HG03196 (cell line): ENCODE results near the gene A2ML1.
"Not testable (repeated sequence)": the region's sequence is repeated elsewhere in the genome, so short reads cannot be mapped to it uniquely, and the experiment has no call there.

Source experiments
- ATAC-seq: cut with Tn5 transposase; IDR thresholded peaks from one replicate; pipeline ENCODE4 v1.9.1; 2021; ENCODE audit not compliant: unreplicated experiment

Gene A2ML1

GRCh38 chr12:8822298-8822697, at the start of gene A2ML1:
A2ML1 (plus strand) TSS chr12:8822621; CDS start chr12:8822652, 31 bp downstream.
- ATAC-seq = no peak

DNA sequence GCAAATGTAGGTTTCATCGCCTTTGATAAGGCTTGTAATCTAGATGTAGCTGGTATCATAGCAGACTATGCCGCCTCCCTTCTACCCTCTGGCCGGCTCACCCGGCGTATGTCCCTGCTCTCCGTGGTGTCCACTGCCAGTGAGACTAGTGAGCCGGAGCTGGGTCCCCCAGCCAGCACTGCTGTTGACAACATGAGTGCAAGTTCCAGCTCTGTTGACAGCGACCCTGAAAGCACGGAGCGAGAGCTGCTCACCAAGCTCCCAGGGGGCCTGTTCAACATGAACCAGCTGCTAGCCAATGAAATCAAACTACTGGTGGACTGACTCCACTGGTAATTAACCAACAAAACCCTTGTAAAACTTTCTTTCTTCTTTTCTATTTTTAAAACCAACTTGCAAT, 49.0 kb upstream of the A2ML1 start:
- ATAC-seq = no peak

GRCh38 chr12:8779281-8779680, 43.1 kb upstream of the A2ML1 start:
- ATAC-seq = no peak

DNA sequence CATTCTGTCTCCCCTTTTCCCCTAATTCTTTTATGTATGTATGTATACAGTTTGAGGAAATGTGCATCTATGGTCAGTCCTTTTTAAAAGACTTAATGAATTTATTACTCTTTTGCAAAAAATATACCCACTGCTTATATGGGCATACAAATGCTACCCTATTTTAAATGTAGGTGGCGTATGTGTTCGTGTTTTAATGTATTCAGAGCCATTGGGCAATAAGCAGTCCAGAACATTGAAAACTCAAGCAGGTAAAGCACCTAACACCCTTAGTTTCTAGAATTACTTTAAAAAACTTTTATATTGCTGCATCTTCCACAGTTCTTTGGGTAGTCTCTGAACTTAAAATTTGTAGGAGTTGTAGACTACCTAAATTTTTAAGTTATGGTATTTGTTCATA, 42.6 kb upstream of the A2ML1 start:
- no peak for ATAC-seq

- ATAC-seq = no peak
These were observed 42.0 kb upstream of the A2ML1 start for GRCh38 chr12:8780389-8780788.

DNA sequence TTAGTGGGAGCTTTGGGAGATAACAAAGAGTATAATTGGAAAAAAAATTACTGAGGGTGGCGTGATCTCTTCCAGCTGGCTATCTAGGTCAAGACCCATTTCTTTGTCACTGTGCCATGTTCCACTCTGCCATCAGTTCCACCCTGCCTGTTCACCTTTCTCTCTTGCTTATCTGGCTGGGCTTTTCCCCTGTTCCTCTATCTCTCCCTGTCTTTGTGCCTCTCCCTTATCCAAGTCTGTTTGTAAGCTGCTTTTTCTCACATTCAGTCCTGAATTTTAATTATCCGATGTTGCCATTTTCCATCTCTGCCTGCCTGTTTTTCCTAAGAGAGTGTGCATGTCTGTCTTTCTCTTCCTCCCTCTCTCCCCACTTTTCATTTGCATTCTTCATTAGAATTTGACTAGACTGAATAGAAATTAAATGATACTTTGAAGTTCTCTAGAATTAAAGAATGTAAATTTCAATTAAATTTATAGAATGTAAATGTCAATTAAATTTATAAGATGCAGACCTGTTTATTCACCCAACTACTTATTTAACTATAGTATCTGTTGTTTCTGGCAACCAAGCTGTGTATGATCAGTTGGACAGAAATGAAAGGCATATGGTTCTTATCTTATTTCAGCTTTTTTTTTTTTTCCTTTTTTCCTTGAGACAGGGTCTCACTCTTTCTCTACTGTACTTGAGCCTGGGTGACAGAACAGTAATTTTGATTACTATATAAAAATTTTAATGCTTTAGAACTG, 40.9 kb upstream of the A2ML1 start:
- no peak for ATAC-seq

DNA sequence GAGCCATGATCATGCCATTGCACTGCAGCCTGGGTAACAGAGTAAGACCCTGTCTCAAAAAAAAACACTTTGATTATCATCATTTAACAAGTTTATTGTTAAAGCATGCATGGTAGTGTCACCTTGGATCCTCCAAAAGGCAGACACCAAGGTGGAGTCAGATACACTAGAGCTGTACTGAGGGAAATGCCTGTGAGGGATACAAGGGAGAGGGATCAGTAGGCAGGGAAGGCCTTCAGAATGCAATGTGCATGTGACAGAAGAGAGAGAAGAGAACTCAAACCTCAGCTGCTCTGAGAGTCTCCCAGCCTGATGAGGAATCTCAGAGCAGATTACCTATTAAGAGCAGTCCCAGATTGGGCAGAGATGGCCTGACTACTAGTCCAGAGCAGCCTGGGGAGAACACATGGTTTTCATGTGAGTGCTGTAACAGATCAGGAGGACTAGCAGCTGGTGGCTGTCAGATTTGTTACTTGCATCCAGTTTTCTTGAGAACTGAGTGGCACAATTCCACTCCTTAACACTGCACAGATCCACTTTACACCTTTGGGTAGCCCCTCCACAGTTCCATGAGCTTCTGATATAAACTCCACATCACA, 38.0 kb upstream of the A2ML1 start:
- ATAC-seq = no peak

DNA sequence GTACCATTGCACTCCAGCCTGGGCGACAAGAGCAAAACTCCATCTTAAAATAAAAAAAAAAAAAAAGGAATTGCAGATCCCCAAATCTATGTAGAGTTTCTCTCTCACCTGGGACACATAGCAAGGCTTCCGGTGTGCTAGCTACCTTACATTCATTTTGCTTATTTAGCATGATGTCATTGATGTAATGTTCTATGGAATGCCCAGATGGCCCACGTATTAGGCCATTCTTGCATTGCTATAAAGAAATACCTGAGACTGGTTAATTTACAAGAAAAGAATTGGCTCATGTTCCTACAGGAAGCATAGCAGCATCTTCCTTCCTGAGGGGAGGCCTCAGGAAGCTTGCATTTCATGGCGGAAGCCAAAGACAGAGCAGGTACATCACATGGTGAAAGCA, 36.9 kb upstream of the A2ML1 start:
- no peak for ATAC-seq

GRCh38 chr12:8787206-8787605, 35.2 kb upstream of the A2ML1 start:
- ATAC-seq = not testable (repeated sequence)

- not testable (repeated sequence) for ATAC-seq
These were observed 33.7 kb upstream of the A2ML1 start for GRCh38 chr12:8788706-8789105.

GRCh38 chr12:8789341-8790013, 32.9 kb upstream of the A2ML1 start:
- not testable (repeated sequence) for ATAC-seq

DNA sequence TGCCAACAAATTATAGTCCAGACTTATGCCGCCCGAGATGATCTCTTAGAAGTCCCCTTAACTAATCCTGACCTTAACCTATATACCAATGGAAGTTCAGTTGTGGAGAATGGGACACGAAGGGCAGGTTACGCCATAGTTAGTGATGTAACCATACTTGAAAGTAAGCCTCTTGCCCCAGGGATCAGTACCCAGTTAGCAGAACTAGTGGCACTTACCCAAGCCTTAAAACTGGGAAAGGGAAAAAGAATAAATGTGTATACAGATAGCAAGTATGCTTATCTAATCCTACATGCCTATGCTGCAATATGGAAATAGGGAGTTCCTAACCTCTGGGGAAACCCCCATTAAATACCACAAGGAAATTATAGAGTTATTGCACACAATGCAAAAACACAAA, 29.2 kb upstream of the A2ML1 start:
- not testable (repeated sequence) for ATAC-seq

- not testable (repeated sequence) for ATAC-seq
These were observed 27.8 kb upstream of the A2ML1 start for GRCh38 chr12:8794611-8795010.

DNA sequence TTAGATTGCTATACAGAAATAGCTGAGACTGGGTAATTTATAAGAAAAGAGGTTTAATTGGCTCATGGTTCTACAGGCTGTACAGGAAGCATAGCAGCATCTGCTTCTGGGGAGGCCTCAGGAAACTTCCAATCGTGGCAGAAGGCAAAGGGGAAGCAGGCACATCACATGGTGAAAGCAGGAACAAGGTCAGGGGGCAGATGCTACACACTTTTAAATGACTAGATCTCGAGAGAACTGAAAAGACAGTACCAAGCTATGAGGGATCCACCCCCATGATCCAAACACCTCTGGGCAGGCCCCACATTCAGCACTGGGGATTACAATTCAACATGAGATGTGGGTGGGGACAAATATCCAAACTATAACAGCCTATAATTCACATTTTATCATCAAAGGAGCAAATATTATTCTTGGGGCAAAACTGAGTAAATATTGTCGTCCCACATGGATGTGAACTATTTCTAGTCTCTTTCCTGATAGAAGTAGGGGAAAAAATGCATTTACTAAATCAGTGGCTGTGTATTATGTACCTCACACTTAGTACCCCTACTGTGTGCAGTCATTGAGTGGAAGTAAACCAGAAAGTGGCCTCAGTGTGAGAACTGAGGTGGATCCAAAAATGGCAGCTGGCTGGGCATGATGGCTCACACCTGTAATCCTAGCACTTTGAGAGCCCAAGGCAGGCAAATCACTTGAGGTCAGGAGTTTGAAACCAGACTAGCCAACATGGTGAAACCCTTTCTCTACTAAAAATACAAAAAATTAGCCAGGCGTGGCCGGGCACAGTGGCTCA, 25.4 kb upstream of the A2ML1 start:
- ATAC-seq = no peak

DNA sequence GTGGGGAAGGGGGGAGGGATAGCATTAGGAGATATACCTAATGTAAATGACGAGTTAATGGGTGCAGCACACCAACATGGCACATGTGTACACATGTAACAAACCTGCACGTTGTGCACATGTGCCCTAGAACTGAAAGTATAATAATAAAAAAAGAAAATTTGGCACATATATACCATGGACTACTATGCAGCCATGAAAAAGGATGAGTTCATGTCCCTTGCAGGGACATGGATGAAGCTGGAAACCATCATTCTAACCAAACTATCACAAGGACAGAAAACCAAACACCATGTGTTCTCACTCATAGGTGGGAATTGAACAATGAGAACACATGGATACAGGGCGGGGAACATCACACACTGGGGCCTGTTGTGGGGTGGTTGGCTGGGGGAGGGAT, 21.2 kb upstream of the A2ML1 start:
- not testable (repeated sequence) for ATAC-seq

- ATAC-seq = not testable (repeated sequence)
These were observed 17.6 kb upstream of the A2ML1 start for GRCh38 chr12:8804833-8805232.

- not testable (repeated sequence) for ATAC-seq
These were observed 16.9 kb upstream of the A2ML1 start for GRCh38 chr12:8805487-8805886.

GRCh38 chr12:8807084-8807483, 15.3 kb upstream of the A2ML1 start:
- not testable (repeated sequence) for ATAC-seq

DNA sequence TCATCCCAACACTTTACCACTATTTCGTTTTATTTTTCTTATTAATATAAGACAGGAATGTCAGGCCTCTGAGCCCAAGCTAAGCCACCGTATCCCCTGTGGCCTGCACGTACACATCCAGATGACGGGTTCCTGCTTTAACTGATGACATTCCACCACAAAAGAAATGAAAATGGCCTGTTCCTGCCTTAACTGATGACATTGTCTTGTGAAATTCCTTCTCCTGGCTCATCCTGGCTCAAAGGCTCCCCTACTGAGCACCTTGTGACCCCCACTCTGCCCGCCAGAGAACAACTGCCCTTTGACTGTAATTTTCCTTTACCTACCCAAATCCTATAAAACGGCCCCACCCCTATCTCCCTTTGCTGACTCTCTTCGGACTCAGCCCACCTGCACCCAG, 12.3 kb upstream of the A2ML1 start:
- not testable (repeated sequence) for ATAC-seq

DNA sequence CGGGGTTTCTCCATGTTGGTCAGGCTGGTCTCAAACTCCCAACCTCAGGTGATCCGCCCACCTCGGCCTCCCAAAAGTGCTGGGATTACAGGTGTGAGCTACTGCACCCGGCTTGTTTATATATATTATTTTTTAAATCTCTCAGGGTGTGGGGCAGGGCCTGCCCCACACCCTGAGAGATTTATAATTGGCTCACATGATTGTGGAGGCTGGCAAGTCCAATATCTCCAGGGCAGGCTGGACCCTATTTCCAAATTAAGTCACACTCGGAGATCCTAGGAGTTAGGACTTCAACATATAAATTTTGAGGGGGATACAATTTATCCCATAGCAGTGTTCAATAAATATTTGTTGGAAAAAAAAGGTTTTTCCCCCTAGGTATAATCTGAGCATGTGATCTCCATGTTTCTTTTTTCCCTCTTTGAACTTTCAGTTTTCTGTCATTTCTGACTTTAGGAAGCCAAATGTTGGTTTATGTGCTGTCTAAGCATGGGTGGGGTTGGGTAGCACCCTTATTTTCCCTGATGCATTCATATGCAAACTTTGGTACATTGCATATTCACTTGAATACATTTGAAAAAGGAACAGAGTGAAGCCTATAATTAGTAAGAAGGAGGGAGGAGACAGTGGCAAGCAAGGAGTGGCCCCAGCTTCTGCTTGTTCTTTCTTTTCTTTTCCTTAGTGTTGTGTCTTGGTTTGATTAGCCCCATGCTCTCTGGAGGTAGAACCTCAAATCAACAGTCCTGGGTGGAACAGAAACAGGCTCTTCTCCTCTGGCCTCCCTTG, 8.7 kb upstream of the A2ML1 start:
- ATAC-seq = no peak
